WTC11 (cell line): ENCODE data around the gene TACSTD2. TPM values are rescaled to one million over a fixed set of nuclear protein-coding genes. Genes with fewer than 3 reads are reported as not detected.
A peak's percentile ranks its signal among the peaks of the same experiment; 100 is the strongest.
"Not testable (repeated sequence)": the region's sequence is repeated elsewhere in the genome, so short reads cannot be mapped to it uniquely, and the experiment has no call there.

Experiments used
- ATAC-seq: fragments of 200-7000 bp; cut with Tn5 transposase; 2 replicates; pipeline ENCODE4 v1.10.0; 2021; ENCODE audit warnings: mild to moderate bottlenecking, moderate library complexity
- CTCF ChIA-PET: fragments of 300-600 bp; sonication (Branson Sonifier 250); formaldehyde crosslinking; loops from one replicate; lab custom pipeline; 2021; ENCODE audit warnings: antibody characterized with exemption; lab: Charles Lee
- POLR2A ChIA-PET: fragments of 350-600 bp; sonication (Branson Sonifier 250); formaldehyde crosslinking; loops from one replicate; lab custom pipeline; 2021; ENCODE audit warnings: antibody characterized with exemption; lab: Charles Lee
- DNase-seq: peaks from one replicate; pipeline ENCODE4 v3.0.0; 2021; ENCODE audit warnings: low spot score
- H3K27ac Mint-ChIP-seq: 2 replicates; pipeline ENCODE4 v1.8.0; 2021; ENCODE audit warnings: mixed read lengths
- H3K27me3 Mint-ChIP-seq: 2 replicates; pipeline ENCODE4 v1.8.0; 2021; ENCODE audit warnings: low read depth, mild to moderate bottlenecking, moderate library complexity, mixed read lengths
- H3K36me3 Mint-ChIP-seq: 2 replicates; pipeline ENCODE4 v1.8.0; 2021; ENCODE audit warnings: mixed read lengths
- H3K4me1 Mint-ChIP-seq: 2 replicates; pipeline ENCODE4 v1.8.0; 2022; ENCODE audit warnings: mixed read lengths
- H3K4me3 Mint-ChIP-seq: 2 replicates; pipeline ENCODE4 v1.8.0; 2021; ENCODE audit warnings: mild to moderate bottlenecking, moderate library complexity, mixed read lengths
- H3K9me3 Mint-ChIP-seq: 2 replicates; pipeline ENCODE4 v1.8.0; 2021; ENCODE audit warnings: mixed read lengths
- CREM ChIP-seq: sonication (generic); formaldehyde crosslinking; IDR thresholded peaks from 2 replicates; pipeline ENCODE4 v1.8.1; 2022; ENCODE audit warnings: mild to moderate bottlenecking, missing genetic modification reagents, moderate library complexity
- GTF2I ChIP-seq: fragments of 250-450 bp; sonication (Bioruptor Pico); conservative IDR thresholded peaks from 2 replicates; pipeline ENCODE4 v1.4.0; 2021; ENCODE audit warnings: mild to moderate bottlenecking
- NFATC4 ChIP-seq: fragments of 250-450 bp; sonication (Bioruptor Pico); IDR thresholded peaks from 2 replicates; pipeline ENCODE4 v1.9.0; 2021; ENCODE audit warnings: mild to moderate bottlenecking
- SMAD4 ChIP-seq: sonication (generic); formaldehyde crosslinking; IDR thresholded peaks from 2 replicates; pipeline ENCODE4 v1.8.0; 2022; ENCODE audit warnings: mild to moderate bottlenecking, missing genetic modification reagents
- SOX15 ChIP-seq: fragments of 250-450 bp; sonication (Bioruptor Pico); IDR thresholded peaks from 2 replicates; pipeline ENCODE4 v1.9.0; 2021; ENCODE audit warnings: mild to moderate bottlenecking
- TCF7 ChIP-seq: sonication (generic); formaldehyde crosslinking; IDR thresholded peaks from 2 replicates; pipeline ENCODE4 v1.8.0; 2022; ENCODE audit warnings: mild to moderate bottlenecking, low read depth, missing genetic modification reagents, moderate library complexity
- TEAD4 ChIP-seq: sonication (generic); formaldehyde crosslinking; IDR thresholded peaks from 2 replicates; pipeline ENCODE4 v1.8.0; 2022; ENCODE audit warnings: mild to moderate bottlenecking, missing genetic modification reagents
- ZNF121 ChIP-seq: sonication (generic); formaldehyde crosslinking; IDR thresholded peaks from 2 replicates; pipeline ENCODE4 v1.8.0; 2023; ENCODE audit warnings: missing genetic modification reagents
- ZNF219 ChIP-seq: sonication (generic); formaldehyde crosslinking; IDR thresholded peaks from 2 replicates; pipeline ENCODE4 v1.8.0; 2023; ENCODE audit warnings: missing genetic modification reagents, mild to moderate bottlenecking, borderline replicate concordance
- total RNA-seq: library from RNA; stranded (reverse); gene quantifications from 3 replicates; pipeline ENCODE4 v1.2.3, GENCODE V29; 2021
- TF ChIP-seq, protein P1 (sequence below): sonication (generic); formaldehyde crosslinking; conservative IDR thresholded peaks from 2 replicates; pipeline ENCODE4 v1.8.1; 2022; ENCODE audit warnings: mild to moderate bottlenecking, missing genetic modification reagents
- TF ChIP-seq, protein P2 (sequence below): fragments of 250-450 bp; sonication (Bioruptor Pico); IDR thresholded peaks from 2 replicates; pipeline ENCODE4 v1.9.0; 2021; ENCODE audit warnings: mild to moderate bottlenecking
- TF ChIP-seq, protein P3 (sequence below): fragments of 200-600 bp; IDR thresholded peaks from 2 replicates; pipeline ENCODE4 v1.8.0; 2022; ENCODE audit warnings: antibody characterized with exemption
- TF ChIP-seq, protein P4 (sequence below): sonication (generic); formaldehyde crosslinking; IDR thresholded peaks from 2 replicates; pipeline ENCODE4 v1.8.1; 2022; ENCODE audit warnings: missing genetic modification reagents, borderline replicate concordance

TACSTD2 gene
- total RNA-seq, 1 experiment from 2014 or later = 0.50 TPM

DNA sequence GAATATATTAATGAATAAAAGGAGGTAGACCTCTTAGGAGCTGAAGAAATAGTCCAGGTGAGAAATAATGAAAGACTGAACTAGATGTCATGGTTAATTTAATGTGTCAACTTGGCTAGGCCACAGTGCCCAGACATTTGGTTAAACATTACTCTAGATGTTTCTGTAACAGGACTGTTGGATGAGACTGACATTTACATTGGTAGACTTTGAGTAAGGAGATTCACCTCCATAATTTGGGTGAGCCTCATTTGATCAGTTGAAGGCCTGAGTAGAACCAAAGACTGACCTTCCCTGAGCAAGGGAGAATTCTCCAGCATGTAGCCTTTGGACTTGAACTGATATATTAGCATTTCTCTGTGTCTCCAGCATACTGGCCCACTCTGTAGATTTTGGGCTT is 49.2 kb upstream of the TACSTD2 start (continued):
- TF ChIP-seq CREM (CRISPR knock-in tag) = no peak
- TF ChIP-seq ZNF219 (CRISPR knock-in tag) = no peak
- no peak for TF ChIP-seq GTF2I (CRISPR knock-in tag)
- TF ChIP-seq, protein P1, sequence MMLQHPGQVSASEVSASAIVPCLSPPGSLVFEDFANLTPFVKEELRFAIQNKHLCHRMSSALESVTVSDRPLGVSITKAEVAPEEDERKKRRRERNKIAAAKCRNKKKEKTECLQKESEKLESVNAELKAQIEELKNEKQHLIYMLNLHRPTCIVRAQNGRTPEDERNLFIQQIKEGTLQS (CRISPR knock-in tag) = no peak
- TF ChIP-seq TCF7 (CRISPR knock-in tag) = no peak
- TF ChIP-seq, protein P2, sequence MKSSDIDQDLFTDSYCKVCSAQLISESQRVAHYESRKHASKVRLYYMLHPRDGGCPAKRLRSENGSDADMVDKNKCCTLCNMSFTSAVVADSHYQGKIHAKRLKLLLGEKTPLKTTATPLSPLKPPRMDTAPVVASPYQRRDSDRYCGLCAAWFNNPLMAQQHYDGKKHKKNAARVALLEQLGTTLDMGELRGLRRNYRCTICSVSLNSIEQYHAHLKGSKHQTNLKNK = no peak
- TF ChIP-seq SMAD4 (CRISPR knock-in tag) = no peak

DNA sequence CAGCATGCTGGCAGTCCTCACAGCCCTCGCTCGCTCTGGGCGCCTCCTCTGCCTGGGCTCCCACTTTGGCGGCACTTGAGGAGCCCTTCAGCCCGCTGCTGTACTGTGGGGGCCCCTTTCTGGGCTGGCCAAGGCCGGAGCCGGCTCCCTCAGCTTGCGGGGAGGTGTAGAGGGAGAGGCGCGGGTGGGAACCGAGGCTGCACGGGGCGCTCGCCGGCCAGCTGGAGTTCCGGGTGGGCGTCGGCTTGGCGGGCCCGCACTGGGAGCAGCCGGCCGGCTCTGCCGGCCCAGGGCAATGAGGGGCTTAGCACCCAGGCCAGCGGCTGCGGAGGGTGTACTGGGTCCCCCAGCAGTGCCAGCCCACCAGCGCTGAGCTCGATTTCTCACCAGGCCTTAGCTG is 46.2 kb upstream of the TACSTD2 start:
- CTCF ChIA-PET, H3K9me3 Mint-ChIP-seq, ATAC-seq, H3K4me3 Mint-ChIP-seq, H3K27me3 Mint-ChIP-seq, H3K36me3 Mint-ChIP-seq, H3K27ac Mint-ChIP-seq, POLR2A ChIA-PET, DNase-seq: not testable (repeated sequence)
- H3K4me1 Mint-ChIP-seq = peaks cover 30% of the 10 kb centered on the region

DNA sequence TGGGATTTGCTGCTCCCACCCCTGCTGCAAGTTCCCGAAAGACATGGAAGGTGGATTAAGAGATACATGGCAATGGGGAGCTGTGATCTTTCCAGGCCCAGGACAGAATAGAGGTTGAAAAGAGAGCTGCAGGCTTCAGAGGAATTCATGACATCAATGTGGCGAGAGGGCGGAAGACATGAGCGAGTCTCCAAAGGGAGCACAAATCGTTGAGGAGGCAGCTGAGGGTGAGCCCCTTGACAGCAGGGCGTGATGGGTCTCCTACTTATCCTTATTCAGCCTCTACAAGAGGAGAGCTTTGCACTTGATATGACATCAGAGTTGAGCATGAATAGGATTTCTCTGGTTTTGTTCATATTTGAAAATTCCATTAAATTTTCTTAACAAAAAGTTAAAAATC is 45.5 kb upstream of the TACSTD2 start:
- POLR2A ChIA-PET = no interaction called here
- H3K27ac Mint-ChIP-seq = no peak overlapping the region
- peaks cover 7% of the 10 kb centered on the region for H3K9me3 Mint-ChIP-seq
- peaks cover 30% of the 10 kb centered on the region for H3K4me1 Mint-ChIP-seq
- no peak for DNase-seq
- no peak for TF ChIP-seq ZNF219 (CRISPR knock-in tag)
- TF ChIP-seq, all 79 proteins: peak for 0
- CTCF ChIA-PET = no interaction called here
- peaks cover 4% of the 10 kb centered on the region; the same call in 1 of the 2 replicates for H3K36me3 Mint-ChIP-seq
- no peak; the same call in 1 of the 2 replicates for ATAC-seq
- H3K27me3 Mint-ChIP-seq = no peaks in the 10 kb centered on the region; the same call in 1 of the 2 replicates
- no peak overlapping the region for H3K4me3 Mint-ChIP-seq

DNA sequence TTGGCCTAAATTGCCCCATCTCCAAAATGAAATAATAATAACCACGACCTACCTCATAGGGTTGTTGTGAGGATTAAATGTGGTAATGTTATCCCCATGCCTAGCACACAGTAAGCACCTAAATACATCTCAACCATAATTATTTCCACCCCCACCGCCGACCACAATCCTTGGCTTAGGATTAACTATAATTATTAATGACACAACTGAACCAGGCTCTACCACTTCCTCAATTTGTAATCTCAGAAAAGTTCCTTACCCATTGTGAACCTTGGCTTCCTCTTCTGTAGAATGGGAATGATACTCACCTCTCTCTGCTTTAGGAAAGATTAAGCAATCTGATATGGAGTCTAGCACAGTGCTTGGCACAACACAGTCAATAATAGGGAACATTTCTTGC is 44.3 kb upstream of the TACSTD2 start:
- ATAC-seq (no peak), DNase-seq (no peak)
- POLR2A ChIA-PET = no interaction called here
- TF ChIP-seq, protein P3, sequence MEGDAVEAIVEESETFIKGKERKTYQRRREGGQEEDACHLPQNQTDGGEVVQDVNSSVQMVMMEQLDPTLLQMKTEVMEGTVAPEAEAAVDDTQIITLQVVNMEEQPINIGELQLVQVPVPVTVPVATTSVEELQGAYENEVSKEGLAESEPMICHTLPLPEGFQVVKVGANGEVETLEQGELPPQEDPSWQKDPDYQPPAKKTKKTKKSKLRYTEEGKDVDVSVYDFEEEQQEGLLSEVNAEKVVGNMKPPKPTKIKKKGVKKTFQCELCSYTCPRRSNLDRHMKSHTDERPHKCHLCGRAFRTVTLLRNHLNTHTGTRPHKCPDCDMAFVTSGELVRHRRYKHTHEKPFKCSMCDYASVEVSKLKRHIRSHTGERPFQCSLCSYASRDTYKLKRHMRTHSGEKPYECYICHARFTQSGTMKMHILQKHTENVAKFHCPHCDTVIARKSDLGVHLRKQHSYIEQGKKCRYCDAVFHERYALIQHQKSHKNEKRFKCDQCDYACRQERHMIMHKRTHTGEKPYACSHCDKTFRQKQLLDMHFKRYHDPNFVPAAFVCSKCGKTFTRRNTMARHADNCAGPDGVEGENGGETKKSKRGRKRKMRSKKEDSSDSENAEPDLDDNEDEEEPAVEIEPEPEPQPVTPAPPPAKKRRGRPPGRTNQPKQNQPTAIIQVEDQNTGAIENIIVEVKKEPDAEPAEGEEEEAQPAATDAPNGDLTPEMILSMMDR = no peak
- TF ChIP-seq, protein P4, sequence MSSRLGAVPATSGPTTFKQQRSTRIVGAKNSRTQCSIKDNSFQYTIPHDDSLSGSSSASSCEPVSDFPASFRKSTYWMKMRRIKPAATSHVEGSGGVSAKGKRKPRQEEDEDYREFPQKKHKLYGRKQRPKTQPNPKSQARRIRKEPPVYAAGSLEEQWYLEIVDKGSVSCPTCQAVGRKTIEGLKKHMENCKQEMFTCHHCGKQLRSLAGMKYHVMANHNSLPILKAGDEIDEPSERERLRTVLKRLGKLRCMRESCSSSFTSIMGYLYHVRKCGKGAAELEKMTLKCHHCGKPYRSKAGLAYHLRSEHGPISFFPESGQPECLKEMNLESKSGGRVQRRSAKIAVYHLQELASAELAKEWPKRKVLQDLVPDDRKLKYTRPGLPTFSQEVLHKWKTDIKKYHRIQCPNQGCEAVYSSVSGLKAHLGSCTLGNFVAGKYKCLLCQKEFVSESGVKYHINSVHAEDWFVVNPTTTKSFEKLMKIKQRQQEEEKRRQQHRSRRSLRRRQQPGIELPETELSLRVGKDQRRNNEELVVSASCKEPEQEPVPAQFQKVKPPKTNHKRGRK (CRISPR knock-in tag) = no peak
- H3K4me3 Mint-ChIP-seq = no peak overlapping the region
- no peak overlapping the region for H3K27ac Mint-ChIP-seq
- H3K27me3 Mint-ChIP-seq = no peaks in the 10 kb centered on the region; the same call in 1 of the 2 replicates
- H3K9me3 Mint-ChIP-seq = peaks cover 7% of the 10 kb centered on the region
- H3K36me3 Mint-ChIP-seq = peaks cover 4% of the 10 kb centered on the region; the same call in 1 of the 2 replicates
- peaks cover 30% of the 10 kb centered on the region for H3K4me1 Mint-ChIP-seq
- CTCF ChIA-PET = interaction anchor here (1.2 to 1.5 kb wide), 2 partner anchors 31 to 75 kb away, joined by 3 read pairs; partner anchors contain the start of gene OMA1

DNA sequence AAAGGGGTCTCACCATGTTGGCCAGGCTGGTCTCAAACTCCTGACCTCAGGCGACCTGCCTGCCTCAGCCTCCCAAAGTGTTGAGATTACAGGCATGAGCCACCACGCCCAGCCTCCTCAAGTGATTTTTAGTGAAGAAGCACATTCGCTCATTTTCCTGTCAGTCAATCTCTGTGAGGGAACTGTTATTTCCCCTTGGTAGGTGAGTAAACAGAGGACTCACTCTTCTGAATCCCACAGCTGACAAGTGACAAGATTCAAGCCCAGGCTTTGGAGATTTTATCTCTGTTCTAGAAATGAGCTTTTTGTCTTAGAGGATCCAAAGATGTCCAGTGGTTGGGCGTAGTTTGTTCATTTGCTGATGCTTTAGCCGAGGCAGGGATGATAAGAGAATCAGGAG is 43.9 kb upstream of the TACSTD2 start:
- DNase-seq = no peak
- H3K27me3 Mint-ChIP-seq = no peaks in the 10 kb centered on the region; the same call in 1 of the 2 replicates
- H3K4me3 Mint-ChIP-seq = no peak overlapping the region
- H3K36me3 Mint-ChIP-seq = peaks cover 4% of the 10 kb centered on the region; the same call in 1 of the 2 replicates
- CTCF ChIA-PET = interaction anchor here (1.2 to 1.5 kb wide), 2 partner anchors 31 to 74 kb away, joined by 3 read pairs; partner anchors contain the start of gene OMA1
- POLR2A ChIA-PET = no interaction called here
- peaks cover 28% of the 10 kb centered on the region for H3K4me1 Mint-ChIP-seq
- H3K9me3 Mint-ChIP-seq = peaks cover 7% of the 10 kb centered on the region
- TF ChIP-seq TEAD4 (CRISPR knock-in tag) (no peak), NFATC4 (CRISPR knock-in tag) (no peak), SOX15 (CRISPR knock-in tag) (no peak), ZNF121 (0 out of 2 replicates have a peak, but pooled peaks have one; percentile 57), TCF7 (CRISPR knock-in tag) (no peak)
- no peak for ATAC-seq
- H3K27ac Mint-ChIP-seq = no peak overlapping the region
